Renal cortical epithelial cell (primary cell): ENCODE data around the gene POLG2. TPM values are rescaled to one million over a fixed set of nuclear protein-coding genes. Genes with fewer than 3 reads are reported as not detected.
"Not testable (repeated sequence)": the region's sequence is repeated elsewhere in the genome, so short reads cannot be mapped to it uniquely, and the experiment has no call there.

Experiments used
- DNase-seq: peaks from one replicate; pipeline ENCODE4 v3.0.0-alpha.2; 2011; ENCODE audit warnings: low read depth
- total RNA-seq: library from RNA; depleted of rRNA; stranded (reverse); fragments of >200 nt; gene quantifications from 2 replicates; pipeline ENCODE4 v1.2.3, GENCODE V29; 2014

POLG2 gene
- total RNA-seq, 1 donor from 2014 or later: 11.4 TPM

DNA sequence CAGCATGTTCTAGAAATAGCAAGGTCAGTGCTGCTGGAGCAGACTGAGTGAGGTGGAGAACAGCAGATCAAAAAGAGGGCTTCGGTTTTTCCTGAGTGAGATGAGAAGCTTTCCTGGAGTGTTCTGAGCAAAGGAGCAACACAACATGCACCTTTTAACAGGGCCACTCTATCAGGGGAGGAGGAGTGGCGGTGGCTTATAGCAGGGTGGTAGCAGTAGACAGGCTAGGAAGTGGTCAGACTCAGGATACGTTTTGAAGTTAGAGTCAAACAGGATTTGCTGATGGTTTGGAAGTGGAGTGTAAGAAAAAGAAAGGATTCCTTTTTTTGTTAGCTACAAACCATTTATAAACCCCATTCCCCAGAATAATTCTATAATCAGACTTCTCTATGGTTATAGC, 12.5 kb downstream of the POLG2 start:
- DNase-seq: no peak

- DNase-seq: no peak
Observed at GRCh38 chr17:64480951-64481350, 15.9 kb downstream of the POLG2 start.

- no peak for DNase-seq
Observed at GRCh38 chr17:64477849-64478248, 19.0 kb downstream of the POLG2 start.

DNA sequence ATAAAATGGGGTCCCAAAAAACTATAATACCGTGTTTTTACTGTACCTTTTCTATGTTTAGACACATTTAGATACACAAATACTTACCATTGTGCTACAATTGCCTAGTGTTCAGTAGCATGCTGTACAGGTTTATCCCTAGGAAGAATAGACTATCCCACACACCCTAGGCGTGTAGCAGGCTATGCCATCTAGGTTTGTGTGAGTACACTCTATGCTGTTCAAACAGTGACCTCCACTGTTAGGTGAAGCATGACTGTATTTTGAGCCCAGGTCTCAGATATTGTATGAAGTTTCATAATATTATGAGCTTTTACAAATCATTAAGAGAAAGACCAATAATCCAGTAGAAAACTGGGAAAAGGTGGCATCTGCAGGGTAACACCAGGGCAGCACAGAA, 24.3 kb downstream of the POLG2 start:
- DNase-seq: no peak

DNA sequence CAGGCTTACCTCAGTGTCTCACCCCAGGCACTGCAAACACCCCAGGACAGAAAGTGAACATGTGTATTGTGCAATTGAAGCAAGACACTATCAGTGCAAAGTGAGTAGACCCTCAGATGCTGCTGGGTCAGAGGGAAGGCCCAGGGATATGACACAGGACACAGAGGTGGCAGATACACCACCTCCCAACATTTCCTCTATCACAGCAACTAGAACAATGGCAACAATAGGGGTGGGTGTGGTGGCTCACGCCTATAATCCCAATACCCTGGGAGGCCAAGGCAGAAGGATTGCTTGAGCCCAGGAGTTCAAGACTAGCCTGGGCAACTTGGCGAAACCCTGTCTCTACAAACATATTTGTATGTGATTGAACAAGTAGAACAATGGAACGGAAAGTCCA, 25.4 kb downstream of the POLG2 start:
- no peak for DNase-seq

DNA sequence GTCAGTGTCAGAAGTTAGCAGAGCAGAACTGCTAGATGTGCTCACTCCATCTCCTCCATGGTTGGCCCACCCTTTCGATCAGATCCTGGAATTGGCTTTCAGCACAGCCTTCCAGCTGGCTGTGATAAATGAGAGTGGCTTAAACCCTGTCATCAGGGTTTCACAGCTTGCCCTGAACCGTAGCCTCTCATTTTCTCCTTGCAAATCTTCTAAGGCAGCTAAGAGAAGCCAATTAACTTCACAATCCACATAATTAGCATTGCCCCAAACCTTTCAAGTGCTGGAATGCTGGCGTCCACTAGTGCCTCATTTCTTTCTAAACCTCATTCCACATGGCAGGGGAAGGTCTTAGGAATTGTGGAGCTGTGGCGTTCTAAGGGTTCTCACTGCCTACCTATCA, 26.2 kb downstream of the POLG2 start:
- no peak for DNase-seq

DNA sequence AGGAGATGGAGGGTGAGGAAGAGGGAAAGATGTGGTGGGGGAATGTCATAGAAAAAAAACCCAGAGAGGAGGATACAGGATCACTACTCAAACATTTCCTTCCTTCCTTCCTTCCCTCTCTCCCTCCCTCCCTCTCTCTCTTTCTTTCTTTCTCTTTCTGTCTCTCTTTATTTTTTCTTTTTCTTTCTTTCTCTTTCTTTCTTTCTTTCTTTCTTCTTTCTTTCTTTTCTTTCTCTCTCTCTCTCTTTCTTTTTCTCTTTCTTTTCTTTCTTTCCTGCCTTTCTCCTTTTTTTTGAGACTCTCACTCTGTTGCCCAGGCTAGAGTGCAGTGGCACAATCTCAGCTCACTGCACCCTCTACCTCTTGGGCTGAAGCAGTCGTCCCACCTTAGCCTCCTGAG, 30.0 kb downstream of the POLG2 start:
- DNase-seq: not testable (repeated sequence)

DNA sequence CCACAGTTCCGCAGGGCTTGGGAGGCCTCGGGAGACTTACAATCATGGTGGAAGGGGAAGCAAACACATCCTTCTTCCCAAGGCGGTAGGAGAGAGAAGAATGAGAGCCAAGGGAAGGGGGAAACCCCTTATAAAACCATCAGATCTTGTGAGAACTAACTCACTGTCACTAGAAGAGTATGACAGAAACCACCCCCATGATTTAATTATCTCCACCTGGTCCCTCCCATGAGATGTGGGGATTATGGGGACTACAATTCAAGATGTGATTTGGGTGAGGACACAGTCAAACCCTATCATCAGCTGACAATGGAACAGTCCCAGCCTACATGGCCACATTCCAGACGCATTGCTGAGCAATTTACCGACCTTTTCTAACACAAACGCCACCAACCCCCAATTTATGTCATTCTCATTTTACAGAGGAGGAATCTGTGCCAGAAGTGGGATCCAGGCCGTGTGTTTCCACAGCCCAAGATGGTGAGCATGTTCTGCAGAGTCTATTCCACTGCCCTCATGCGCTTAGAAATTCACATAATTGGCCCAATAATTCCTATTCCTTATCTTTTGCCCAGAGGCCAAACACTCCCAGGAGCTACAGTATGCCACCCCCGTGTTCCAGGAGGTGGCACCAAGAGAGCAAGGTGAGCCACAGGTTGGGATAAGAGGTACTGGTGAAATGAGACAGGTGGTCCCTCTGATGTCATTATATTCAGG, 30.7 kb downstream of the POLG2 start:
- no peak for DNase-seq

DNA sequence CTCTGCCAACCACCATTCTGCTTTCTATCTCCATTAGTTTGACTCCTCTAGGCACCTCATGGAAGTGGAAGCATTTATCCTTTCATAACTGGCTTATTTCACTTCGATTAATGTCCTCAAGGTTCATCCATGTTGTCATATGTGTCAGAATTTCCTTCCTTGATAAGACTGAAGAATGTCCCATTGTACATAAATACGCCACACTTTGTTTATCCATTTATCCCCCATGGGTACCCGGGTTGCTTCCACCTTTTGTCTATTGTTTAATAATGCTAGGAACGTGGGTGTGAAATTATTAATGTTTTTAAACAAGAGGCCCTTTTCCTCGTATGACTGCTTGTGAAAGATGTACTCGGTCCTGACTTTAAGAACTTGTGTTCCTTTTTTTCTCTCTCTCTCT, 35.1 kb downstream of the POLG2 start:
- DNase-seq: no peak

DNA sequence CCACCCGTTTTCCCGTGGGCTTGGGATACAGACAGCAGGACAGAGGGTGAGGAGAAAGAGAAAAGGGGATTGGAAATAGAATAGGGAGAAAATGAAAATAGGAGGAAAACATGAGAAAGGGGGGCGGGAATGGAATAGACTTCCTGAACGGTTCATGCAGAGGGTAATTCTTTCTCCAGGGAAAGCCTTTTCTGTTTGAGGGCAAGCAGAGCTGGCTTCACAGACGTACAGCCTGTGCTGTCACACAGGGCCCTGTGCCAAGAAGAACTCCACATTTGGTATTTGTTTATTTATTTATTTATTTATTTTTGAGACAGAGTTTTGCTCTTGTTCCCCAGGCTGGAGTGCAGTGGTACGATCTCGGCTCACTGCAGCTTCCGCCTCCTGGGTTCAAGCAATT, 35.9 kb downstream of the POLG2 start:
- no peak for DNase-seq

DNA sequence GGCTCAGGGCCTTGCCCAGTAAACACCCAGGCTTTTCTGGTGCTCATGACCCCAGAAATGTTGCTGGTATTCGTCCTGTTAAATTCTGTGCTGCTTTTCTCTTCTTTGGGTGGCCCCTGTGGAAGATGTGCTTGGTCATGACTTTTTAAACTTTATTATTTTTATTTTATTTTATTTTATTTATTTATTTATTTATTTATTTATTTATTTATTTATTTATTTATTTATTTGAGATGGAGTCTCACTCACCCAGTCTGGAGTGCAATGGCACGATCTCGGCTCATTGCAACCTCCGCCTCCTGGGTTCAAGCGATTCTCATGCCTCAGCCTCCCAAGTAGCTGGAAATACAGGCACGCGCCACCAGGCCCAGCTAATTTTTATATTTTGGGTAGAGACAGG, 37.0 kb downstream of the POLG2 start:
- DNase-seq: not testable (repeated sequence)

DNA sequence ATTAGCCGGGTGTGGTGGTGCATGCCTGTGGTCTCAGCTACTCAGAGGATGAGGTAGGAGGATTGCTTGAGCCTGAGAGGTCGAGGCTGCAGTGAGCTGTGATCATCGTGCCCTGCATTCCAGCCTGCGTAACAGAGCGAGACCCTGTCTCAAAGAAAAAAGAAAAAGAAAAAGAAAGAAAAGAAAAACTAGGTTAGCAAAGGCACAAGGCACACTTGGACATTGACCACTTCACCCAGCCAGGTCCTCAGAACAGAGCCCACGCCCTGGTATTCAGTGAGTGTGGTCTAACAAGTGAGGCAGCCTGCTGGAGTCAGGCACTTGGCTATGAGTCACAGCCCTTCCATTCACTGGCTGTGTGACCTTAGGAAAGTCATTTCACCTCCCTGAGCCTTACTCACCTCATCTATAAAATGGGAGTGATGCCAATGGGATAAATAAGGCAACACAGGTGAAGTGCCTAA, 37.5 kb downstream of the POLG2 start:
- DNase-seq: peak; percentile 67

DNA sequence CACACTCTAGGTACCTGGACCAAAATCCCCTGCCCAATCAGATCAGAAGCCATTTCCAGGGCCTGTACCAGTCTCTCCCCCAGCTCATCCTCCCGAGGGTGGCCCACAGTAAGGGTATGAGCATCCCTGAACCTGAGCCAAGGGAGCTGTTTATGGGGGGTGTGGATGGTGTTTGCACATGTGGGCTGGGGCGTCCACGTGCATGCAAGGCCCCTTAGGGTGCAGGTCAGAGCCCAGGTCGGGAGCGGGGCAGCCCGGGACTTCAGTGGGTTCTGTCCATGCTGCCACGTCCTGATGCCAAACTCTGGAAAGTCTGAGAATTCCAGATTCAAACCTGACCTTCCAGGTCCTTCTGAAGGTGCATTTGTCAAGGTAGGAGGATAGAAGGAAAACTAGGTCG, 38.1 kb downstream of the POLG2 start:
- no peak for DNase-seq

DNA sequence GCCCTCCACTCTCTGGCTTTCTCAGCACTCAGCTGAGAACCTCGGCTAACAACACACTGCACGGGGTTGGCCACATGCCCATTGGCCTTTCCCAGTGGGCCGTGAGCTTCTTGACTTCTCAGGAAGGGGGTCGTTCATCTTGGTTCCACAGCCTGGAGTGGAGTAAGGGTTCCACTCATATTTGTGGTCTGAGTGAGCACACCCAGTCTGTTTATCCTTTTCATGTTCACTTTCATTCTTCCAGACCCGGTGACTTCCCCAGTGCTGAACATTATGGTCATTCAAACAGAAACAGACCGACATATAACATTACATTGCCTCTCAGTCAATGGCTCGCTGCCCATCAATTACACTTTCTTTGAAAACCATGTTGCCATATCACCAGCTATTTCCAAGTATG, 39.7 kb downstream of the POLG2 start:
- DNase-seq: peak; percentile 54

- DNase-seq: no peak
Observed at GRCh38 chr17:64455993-64456885, 40.6 kb downstream of the POLG2 start.

DNA sequence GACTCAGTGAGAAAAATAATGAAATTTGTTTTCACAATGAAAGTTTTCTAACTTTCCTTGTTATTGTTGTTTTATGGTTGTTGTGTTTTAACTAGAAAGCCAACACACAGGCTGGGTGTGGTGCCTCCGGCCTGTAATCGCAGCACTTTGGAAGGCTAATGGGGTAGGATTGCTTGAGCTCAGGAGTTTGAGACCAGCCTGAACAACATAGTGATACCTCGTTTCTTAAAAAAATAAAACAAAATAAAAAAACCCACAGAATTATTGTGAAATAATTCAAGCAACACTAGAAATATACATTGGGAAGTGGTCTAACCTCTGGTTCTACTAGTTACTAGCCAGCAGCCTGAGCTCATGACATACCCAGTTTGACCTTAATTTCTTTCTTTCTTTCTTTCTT, 47.3 kb downstream of the POLG2 start:
- no peak for DNase-seq

DNA sequence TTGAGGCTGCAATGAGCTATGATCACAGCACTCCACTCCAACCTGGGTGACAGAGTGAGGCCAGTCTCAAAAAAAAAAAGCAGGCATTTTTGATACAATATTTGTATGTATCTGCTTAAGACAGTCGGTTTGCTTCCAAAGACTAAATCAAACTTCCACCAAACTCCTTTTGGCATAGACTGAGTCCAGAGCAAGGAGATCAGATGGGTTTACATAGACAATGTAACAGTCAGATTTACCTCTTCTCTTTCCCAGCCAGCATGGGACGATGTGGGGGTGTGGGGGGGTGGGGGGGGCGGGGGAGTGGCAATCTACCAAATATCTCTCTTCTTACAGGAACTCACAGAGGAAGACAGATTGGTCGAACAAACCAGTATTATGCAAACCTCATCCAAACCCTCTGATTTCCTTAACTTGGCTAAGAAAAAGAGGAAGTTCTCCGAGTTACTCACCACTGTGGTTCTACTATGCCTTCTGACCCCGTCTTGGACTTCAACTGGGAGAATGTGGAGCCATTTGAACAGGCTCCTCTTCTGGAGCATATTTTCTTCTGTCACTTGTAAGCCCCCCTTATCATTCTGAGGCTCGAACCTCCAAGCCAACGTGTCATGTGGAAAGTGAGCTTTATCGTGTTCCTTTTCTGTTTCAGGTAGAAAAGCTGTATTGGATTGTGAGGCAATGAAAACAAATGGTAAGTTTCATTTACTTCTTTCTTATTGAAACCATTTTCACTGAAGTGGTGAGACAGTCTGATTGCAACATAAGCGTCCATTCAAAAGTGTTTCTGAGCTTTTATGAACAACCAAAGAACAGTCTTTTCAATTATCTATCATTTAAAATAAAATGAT, 48.0 kb downstream of the POLG2 start, which contains the start of gene MILR1:
Gene MILR1, plus strand, starts transcription at position 451 of the 848 bp plus-strand sequence. Its CDS starts 54 bp downstream, at position 505.
- peak; percentile 83 for DNase-seq

GRCh38 chr17:64447526-64447925, 49.3 kb downstream of the POLG2 start:
- no peak for DNase-seq

- peak; percentile 25 for DNase-seq
Observed at GRCh38 chr17:64443086-64443760, 53.6 kb downstream of the POLG2 start.

DNA sequence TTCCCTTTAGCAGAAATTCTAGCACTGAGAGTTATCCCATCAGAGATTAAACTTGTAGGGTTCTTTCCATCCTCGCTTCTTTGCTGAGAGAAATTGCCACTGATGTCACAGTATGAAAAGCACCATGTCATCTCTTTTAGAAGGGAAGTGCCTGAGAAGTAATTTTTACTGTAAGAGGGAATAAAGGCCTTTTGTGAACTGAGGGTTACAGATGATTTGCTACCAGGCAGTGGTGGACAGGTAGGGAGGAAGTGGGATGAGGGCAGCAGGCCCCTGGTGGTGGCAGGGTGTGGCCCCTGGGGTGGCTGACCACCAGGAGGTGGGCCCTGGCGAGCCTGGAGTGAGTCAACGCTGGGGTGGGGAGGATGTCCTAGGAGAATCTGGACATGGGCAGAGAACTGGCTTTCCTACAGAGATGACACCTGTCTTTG, 54.3 kb downstream of the POLG2 start:
- no peak for DNase-seq

- no peak for DNase-seq
Observed at GRCh38 chr17:64441772-64442540, 54.9 kb downstream of the POLG2 start.
